T-helper 9 cell (primary cell): Measurements from ENCODE around the gene CCNC.

Experiments
- DNase-seq: peaks from one replicate; pipeline ENCODE4 v3.0.0-alpha.2; 2020

Gene CCNC

GRCh38 chr6:99543968-99544367 is 24.5 kb downstream of the CCNC start:
- DNase-seq = no peak

- no peak for DNase-seq
These were observed 37.8 kb downstream of the CCNC start for GRCh38 chr6:99530627-99531026.

GRCh38 chr6:99522531-99522930 is 45.9 kb downstream of the CCNC start:
- DNase-seq = no peak

- no peak for DNase-seq
These were observed 46.8 kb downstream of the CCNC start for GRCh38 chr6:99521633-99522151.

- peak; percentile 60 for DNase-seq
These were observed 47.4 kb downstream of the CCNC start for GRCh38 chr6:99520855-99521632.

GRCh38 chr6:99519446-99519845 is 49.0 kb downstream of the CCNC start:
- no peak for DNase-seq

GRCh38 chr6:99514089-99514488 is 54.4 kb downstream of the CCNC start:
- DNase-seq = no peak

- no peak for DNase-seq
These were observed 56.4 kb downstream of the CCNC start for GRCh38 chr6:99512033-99512432.

GRCh38 chr6:99507648-99508047 is 60.8 kb downstream of the CCNC start:
- no peak for DNase-seq

GRCh38 chr6:99501762-99502161 is 66.7 kb downstream of the CCNC start:
- DNase-seq = no peak

GRCh38 chr6:99498421-99498820 is 70.0 kb downstream of the CCNC start:
- DNase-seq = no peak

GRCh38 chr6:99495466-99495865 is 73.0 kb downstream of the CCNC start:
- DNase-seq = no peak
